Measurements from ENCODE around the gene CAMTA2.
A peak's percentile ranks its signal among the peaks of the same experiment; 100 is the strongest.

The CAMTA2 gene

DNA sequence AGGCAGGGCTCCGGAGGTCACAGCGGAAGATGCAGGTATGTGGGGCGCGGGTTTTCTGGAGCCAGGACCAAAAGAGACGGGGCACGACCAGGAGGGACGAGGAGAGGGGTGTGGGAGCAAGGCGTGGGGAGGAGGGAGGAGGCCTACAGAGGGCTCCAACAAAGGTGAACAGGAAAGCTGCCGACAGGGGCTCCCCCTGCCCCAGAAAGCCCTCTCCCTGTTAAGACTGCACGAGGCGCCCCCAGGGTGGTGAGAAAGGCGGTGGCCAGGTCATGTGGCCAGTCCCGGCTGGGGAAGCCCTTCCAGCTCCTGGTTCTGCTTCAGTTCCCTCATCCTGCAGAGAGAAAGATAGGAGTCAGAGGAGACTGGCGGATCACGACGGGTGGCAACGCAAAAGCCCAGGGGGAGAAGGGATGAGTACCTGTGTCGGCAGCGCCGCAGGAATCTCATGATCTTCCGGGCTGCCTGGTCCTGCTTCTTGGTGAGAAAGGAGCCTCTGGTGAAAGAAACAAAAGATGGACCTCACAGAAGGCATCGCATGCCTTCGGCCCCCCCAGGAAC is 18.9 kb downstream of the CAMTA2 start:
- peak overlapping the region; percentile 81 for H3K4me3 ChIP-seq (ENCODE audit: extremely low read depth, insufficient read depth, low read length, poor library complexity, severe bottlenecking)
- peaks cover 53% of the 10 kb centered on the region for H3K36me3 ChIP-seq (ENCODE audit: control insufficient read depth, insufficient read depth, low read length)
- peaks cover 10% of the 10 kb centered on the region for H3K4me1 ChIP-seq (ENCODE audit: control insufficient read depth, insufficient read depth, low read length, poor library complexity, severe bottlenecking)
- 2 to 3% methylated on average over 15 to 18 of the region's 23 CpGs for WGBS, 2 experiments (ENCODE audit: insufficient coverage in 2 of 2)
- peak overlapping the region; percentile 97 for H3K27ac ChIP-seq (ENCODE audit: low read depth, low read length, severe bottlenecking)
- peaks cover 4% of the 10 kb centered on the region for H3K9me3 ChIP-seq (ENCODE audit: control insufficient read depth, low read length)

DNA sequence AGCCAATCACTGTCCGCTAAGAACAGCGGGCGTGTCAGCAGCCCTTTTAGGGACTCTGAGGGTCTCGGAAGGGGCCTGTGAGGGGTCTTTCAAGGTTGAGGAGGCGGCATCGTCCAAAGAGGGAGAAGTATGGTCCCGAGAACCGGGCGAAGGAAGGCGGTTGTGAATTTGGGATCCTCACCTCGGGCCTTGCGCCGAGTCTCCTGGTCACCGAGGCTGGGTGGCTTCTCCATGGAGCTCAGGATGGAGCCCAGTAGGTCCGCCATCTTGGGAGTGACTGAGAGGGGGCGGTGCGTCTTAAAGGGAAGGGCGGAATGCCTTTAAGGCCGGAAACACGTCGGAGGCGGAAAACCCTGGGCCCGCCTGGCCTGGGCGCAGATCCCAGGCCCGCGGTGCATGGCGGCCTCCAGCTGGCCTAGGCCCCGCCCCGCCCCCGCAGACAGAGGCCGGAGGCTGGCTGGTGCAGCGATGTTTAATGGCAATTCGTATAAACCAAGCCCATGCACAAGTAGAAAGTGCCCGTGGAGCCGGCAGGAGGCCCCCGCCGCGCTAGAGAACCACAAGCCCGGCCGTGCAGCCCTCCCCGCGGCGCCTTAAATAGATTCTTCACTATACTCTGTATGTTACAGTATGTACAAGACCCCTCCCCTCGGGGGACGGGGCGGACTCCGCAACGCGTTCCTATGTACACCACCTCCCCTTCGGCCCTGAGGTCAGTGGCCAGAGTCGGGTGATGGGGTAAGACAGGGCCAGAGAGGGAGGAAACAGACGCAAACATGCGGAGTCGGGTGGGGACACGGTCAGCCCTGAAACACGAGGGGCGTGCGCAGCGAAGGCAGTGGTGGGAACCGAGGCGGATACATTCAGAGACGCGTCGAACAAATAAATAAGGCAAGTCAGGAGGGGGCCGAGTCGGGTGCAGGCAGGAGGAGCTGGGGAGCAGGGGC is 19.7 kb downstream of the CAMTA2 start, which contains the start of gene SPAG7:
Gene SPAG7 (minus strand): TSS at position 279 of the 947 bp plus-strand sequence. CDS start 13 bp downstream, at position 266.
- Histone ChIP-seq H3K4me1 (ENCODE audit: control insufficient read depth, insufficient read depth, low read length, poor library complexity, severe bottlenecking) (peaks cover 10% of the 10 kb centered on the region), H3K9me3 (ENCODE audit: control insufficient read depth, low read length) (peaks cover 4% of the 10 kb centered on the region), H3K36me3 (ENCODE audit: control insufficient read depth, insufficient read depth, low read length) (peaks cover 55% of the 10 kb centered on the region), H3K4me3 (ENCODE audit: extremely low read depth, insufficient read depth, low read length, poor library complexity, severe bottlenecking) (peak within 1 kb of the TSS; percentile 81), H3K27ac (ENCODE audit: low read depth, low read length, severe bottlenecking) (peak within 1 kb of the TSS; percentile 97)
- WGBS, 2 experiments (ENCODE audit: insufficient coverage in 2 of 2), result 1% methylated on average over 49 to 54 of the region's 66 CpGs

DNA sequence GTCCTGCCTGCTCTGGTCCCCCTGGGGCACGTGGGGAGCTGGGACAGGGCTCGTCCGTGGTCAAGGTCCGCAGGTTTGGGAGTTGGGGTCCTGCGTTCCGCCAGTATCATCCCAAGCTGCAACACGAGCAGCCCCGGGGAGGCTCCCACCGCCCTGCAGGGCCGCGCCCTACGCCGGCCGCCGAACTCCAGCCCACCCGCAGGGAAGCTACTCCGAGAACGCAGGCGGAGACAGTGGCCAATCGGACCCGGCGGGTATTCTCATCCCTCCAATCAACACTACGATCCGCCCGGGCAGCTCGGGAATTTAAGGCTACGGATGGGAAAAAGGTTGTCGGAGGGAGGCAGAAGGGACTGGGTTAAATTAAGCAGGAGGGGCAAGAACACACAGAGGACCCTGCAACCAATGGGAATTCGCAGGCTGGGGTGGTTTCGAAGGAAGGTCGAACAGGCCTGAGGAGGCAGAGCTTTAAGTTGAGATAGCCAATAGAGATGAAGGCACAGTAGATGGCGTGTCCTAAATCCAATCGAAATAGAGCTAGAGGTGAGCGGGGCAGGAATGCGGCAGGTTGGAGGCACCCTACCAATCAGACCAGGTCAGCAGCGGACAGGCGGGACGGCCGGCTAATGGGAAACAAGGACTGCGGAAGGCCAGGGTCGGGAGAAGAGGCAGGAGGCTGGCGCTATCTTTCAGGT is 20.5 kb downstream of the CAMTA2 start:
- H3K4me1 ChIP-seq (ENCODE audit: control insufficient read depth, insufficient read depth, low read length, poor library complexity, severe bottlenecking), result peaks cover 10% of the 10 kb centered on the region
- peaks cover 4% of the 10 kb centered on the region for H3K9me3 ChIP-seq (ENCODE audit: control insufficient read depth, low read length)
- peaks cover 53% of the 10 kb centered on the region for H3K36me3 ChIP-seq (ENCODE audit: control insufficient read depth, insufficient read depth, low read length)
- 1 to 2% methylated on average over 24 to 28 of the region's 42 CpGs for WGBS, 2 experiments (ENCODE audit: insufficient coverage in 2 of 2)
- peak overlapping the region; percentile 81 for H3K4me3 ChIP-seq (ENCODE audit: extremely low read depth, insufficient read depth, low read length, poor library complexity, severe bottlenecking)
- peak overlapping the region; percentile 97 for H3K27ac ChIP-seq (ENCODE audit: low read depth, low read length, severe bottlenecking)

DNA sequence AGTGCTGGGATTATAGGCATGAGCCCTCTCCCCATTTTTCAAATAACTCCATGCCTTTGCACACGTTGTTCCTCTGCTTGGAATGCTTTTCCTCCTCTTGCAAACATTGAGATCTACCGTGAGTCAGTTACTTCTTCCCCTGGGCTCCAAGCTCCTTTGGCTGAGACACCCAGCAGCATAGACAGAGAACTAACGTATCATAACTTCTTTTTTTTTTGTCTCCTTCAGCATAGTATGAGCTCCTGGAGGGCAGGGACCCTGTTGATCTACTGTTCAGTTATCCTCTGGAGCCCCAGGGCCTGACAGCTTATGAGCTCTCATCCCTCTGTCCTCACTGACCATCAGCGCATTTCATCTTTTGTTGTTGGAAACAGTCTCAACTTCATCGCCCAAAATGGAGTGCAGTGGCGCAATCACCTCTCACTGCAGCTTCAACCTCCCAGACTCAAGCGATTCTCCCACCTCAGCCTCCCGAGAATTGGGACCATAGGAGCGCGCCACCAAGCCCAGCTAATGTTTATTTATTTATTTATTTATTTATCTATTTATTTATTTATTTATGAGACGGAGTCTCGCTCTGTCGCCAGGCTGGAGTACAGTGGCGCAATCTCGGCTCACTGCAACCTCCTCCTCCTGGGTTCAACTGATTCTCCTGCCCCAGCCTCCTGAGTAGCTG is 22.0 kb downstream of the CAMTA2 start:
- H3K36me3 ChIP-seq (ENCODE audit: control insufficient read depth, insufficient read depth, low read length), result peaks cover 49% of the 10 kb centered on the region
- no peak overlapping the region for H3K4me3 ChIP-seq (ENCODE audit: extremely low read depth, insufficient read depth, low read length, poor library complexity, severe bottlenecking)
- H3K27ac ChIP-seq (ENCODE audit: low read depth, low read length, severe bottlenecking), result no peak overlapping the region
- H3K4me1 ChIP-seq (ENCODE audit: control insufficient read depth, insufficient read depth, low read length, poor library complexity, severe bottlenecking), result peaks cover 12% of the 10 kb centered on the region
- 96 to 98% methylated on average over 7 to 8 of the region's 15 CpGs for WGBS, 2 experiments (ENCODE audit: insufficient coverage in 2 of 2)
- H3K9me3 ChIP-seq (ENCODE audit: control insufficient read depth, low read length), result peaks cover 4% of the 10 kb centered on the region

DNA sequence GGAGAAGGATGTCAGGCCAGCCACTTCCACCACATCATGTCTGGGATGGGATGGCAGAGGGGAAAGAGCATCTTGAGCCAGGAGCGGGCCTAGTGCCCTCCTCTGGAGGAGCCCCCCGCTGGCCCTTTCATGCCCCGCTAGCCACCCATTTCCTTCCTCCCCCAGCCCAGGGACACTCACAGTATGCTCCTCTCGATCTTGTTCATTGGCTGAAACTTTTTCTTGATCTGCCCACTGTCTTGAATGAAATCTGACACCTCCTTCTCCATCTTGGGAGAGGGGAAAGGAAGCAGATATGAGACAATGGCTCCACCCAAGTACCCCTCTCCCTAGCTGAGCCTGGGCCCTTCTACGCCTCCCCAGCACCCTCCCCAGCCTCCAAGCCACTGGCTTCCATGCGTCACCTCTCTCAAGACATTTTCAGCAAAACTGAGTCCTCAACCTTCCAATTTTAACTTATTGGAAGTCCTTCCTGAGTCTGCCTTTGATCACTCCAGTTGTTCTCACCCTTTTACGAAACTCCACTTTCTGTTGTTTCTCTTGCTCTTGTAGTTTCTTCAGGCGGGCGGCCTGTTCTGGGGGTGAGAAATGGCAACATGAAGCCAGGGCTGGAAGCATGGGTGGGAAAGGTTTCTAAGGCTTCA is 27.1 kb downstream of the CAMTA2 start:
- Histone ChIP-seq H3K9me3 (ENCODE audit: control insufficient read depth, low read length) (peaks cover 4% of the 10 kb centered on the region), H3K27ac (ENCODE audit: low read depth, low read length, severe bottlenecking) (no peak overlapping the region), H3K4me3 (ENCODE audit: extremely low read depth, insufficient read depth, low read length, poor library complexity, severe bottlenecking) (no peak overlapping the region), H3K36me3 (ENCODE audit: control insufficient read depth, insufficient read depth, low read length) (peaks cover 58% of the 10 kb centered on the region), H3K4me1 (ENCODE audit: control insufficient read depth, insufficient read depth, low read length, poor library complexity, severe bottlenecking) (peaks cover 10% of the 10 kb centered on the region)
- WGBS, 2 experiments (ENCODE audit: insufficient coverage in 2 of 2), result 91 to 100% methylated on average over 2 to 5 of the region's 9 CpGs

DNA sequence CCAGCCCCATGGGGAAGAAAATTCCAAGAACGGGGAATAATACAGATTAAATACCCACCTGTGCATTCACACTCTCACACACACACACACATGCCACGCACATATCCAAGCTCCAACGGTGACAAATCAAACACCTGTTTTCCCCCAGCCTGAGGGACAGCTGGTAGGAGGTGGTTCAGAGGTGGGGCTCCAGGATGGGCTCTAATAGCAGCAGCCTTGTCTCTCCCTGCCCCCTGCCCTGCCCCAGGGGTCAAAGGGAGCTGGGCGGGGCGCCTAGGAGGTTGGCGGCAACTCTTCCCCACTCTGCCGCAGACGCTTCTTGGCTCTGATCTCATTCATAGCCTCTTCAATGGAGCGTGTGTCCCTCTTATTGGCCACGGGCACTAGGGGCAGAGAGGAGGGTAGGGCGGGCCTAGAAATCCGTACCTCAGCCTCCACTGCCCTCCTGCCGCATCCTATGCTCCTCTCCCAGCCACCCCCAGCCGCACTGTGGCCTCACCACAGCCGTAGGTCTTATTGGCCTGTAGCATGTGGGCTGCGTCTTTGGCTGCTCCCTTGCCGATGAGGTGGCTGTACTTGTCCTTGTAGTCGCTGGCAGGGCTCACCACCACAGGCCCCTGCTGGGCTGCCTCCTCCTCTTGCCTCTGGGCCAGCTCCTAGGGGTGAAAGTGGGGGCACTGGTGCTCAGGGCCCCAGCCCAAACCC is 28.1 kb downstream of the CAMTA2 start:
- WGBS, 2 experiments (ENCODE audit: insufficient coverage in 2 of 2), result 94 to 97% methylated on average over 9 to 15 of the region's 18 CpGs
- H3K4me1 ChIP-seq (ENCODE audit: control insufficient read depth, insufficient read depth, low read length, poor library complexity, severe bottlenecking), result peaks cover 10% of the 10 kb centered on the region
- H3K27ac ChIP-seq (ENCODE audit: low read depth, low read length, severe bottlenecking), result no peak overlapping the region
- H3K36me3 ChIP-seq (ENCODE audit: control insufficient read depth, insufficient read depth, low read length), result peaks cover 53% of the 10 kb centered on the region
- H3K4me3 ChIP-seq (ENCODE audit: extremely low read depth, insufficient read depth, low read length, poor library complexity, severe bottlenecking), result no peak overlapping the region
- H3K9me3 ChIP-seq (ENCODE audit: control insufficient read depth, low read length), result no peaks in the 10 kb centered on the region

DNA sequence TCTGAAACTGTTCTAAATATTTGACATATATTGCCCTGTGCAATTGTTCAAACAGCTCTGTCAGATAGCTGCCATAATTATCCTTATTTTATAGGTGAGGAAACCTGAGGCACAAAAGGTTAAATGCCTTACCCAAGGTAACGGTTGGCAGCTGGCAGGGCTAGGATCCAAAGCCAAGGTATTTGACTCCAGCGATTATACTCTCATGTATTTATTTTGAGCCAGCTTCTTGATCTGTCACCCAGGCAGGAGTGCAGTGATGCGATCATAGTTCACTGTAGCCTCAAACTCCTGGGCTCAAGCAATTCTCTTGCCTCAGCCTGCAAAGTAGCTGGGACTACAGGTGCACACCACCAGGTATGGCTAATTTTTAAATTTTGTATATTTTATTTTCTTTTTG is 29.4 kb downstream of the CAMTA2 start:
- Histone ChIP-seq H3K4me1 (ENCODE audit: control insufficient read depth, insufficient read depth, low read length, poor library complexity, severe bottlenecking) (peaks cover 19% of the 10 kb centered on the region), H3K27ac (ENCODE audit: low read depth, low read length, severe bottlenecking) (no peak overlapping the region), H3K4me3 (ENCODE audit: extremely low read depth, insufficient read depth, low read length, poor library complexity, severe bottlenecking) (no peak overlapping the region), H3K36me3 (ENCODE audit: control insufficient read depth, insufficient read depth, low read length) (peaks cover 51% of the 10 kb centered on the region), H3K9me3 (ENCODE audit: control insufficient read depth, low read length) (no peaks in the 10 kb centered on the region)
- 95 to 100% methylated on average over 3 of the region's 3 CpGs for WGBS, 2 experiments (ENCODE audit: insufficient coverage in 2 of 2)

DNA sequence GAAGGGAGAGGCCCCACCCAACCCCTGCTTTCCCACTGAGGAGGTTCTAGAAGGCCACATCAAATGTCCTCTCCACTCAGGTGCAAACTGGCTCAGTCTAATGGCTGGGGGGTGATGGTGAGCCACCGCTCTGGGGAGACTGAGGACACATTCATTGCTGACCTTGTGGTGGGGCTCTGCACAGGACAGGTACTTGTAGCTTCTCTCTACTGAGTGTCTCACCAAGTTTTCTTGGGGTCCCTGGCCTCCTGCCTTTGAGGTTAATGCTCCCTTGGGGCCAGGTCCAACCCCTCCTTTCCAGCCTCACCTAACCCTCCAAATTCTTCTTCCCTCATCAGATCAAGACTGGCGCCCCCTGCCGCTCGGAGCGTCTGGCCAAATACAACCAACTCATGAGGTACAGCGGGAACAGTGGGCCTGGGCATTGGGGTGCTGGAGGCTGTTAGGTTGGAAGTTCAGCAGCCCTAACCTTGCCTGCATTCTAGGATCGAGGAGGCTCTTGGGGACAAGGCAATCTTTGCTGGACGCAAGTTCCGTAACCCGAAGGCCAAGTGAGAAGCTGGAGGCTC is 30.9 kb downstream of the CAMTA2 start:
- Histone ChIP-seq H3K36me3 (ENCODE audit: control insufficient read depth, insufficient read depth, low read length) (peaks cover 45% of the 10 kb centered on the region), H3K4me1 (ENCODE audit: control insufficient read depth, insufficient read depth, low read length, poor library complexity, severe bottlenecking) (peaks cover 29% of the 10 kb centered on the region), H3K9me3 (ENCODE audit: control insufficient read depth, low read length) (no peaks in the 10 kb centered on the region), H3K4me3 (ENCODE audit: extremely low read depth, insufficient read depth, low read length, poor library complexity, severe bottlenecking) (no peak overlapping the region), H3K27ac (ENCODE audit: low read depth, low read length, severe bottlenecking) (no peak overlapping the region)
- WGBS, 2 experiments (ENCODE audit: insufficient coverage in 2 of 2), result 75 to 94% methylated on average over 6 to 9 of the region's 10 CpGs

DNA sequence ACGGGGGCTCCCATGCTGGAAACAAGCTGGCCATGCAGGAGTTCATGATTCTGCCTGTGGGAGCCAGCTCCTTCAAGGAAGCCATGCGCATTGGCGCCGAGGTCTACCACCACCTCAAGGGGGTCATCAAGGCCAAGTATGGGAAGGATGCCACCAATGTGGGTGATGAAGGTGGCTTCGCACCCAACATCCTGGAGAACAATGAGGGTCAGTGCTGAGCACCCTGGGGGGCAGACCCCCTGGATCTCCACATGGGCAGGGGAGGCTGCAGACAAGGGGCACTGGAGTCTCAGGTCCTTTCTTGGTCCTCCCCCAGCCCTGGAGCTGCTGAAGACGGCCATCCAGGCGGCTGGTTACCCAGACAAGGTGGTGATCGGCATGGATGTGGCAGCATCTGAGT is 32.4 kb downstream of the CAMTA2 start:
- H3K9me3 ChIP-seq (ENCODE audit: control insufficient read depth, low read length), result no peaks in the 10 kb centered on the region
- peaks cover 32% of the 10 kb centered on the region for H3K36me3 ChIP-seq (ENCODE audit: control insufficient read depth, insufficient read depth, low read length)
- no peak overlapping the region for H3K4me3 ChIP-seq (ENCODE audit: extremely low read depth, insufficient read depth, low read length, poor library complexity, severe bottlenecking)
- WGBS, 2 experiments (ENCODE audit: insufficient coverage in 2 of 2), result 97 to 98% methylated on average over 5 to 8 of the region's 8 CpGs
- peaks cover 35% of the 10 kb centered on the region for H3K4me1 ChIP-seq (ENCODE audit: control insufficient read depth, insufficient read depth, low read length, poor library complexity, severe bottlenecking)
- H3K27ac ChIP-seq (ENCODE audit: low read depth, low read length, severe bottlenecking), result no peak overlapping the region

Measured in mesodermal cell (in vitro differentiated cells).